HepG2 (cell line): Measurements from ENCODE around the gene DYSF.

Experiments used
- DNMT3B ChIP-seq: conservative IDR thresholded peaks from 2 replicates; pipeline ENCODE4 v1.6.1; 2016; ENCODE audit warnings: missing biosample characterization, control low read depth
- ELF4 ChIP-seq: sonication (generic); formaldehyde crosslinking; IDR thresholded peaks from 2 replicates; pipeline ENCODE4 v1.5.0; 2020; ENCODE audit warnings: missing genetic modification reagents, mild to moderate bottlenecking, moderate library complexity, borderline replicate concordance
- ESRRA ChIP-seq: sonication (generic); formaldehyde crosslinking; IDR thresholded peaks from 2 replicates; pipeline ENCODE4 v1.5.1; 2020; ENCODE audit warnings: mild to moderate bottlenecking, low read depth, missing genetic modification reagents
- EZH2 ChIP-seq: conservative IDR thresholded peaks from 2 replicates; pipeline ENCODE4 v1.6.1; 2012; ENCODE audit warnings: mild to moderate bottlenecking, low read depth, low read length, moderate library complexity
- FOXK2 ChIP-seq: fragments of 450-650 bp; IDR thresholded peaks from 2 replicates; pipeline ENCODE4 v1.6.1; 2016
- JUND ChIP-seq: sonication (generic); formaldehyde crosslinking; IDR thresholded peaks from 2 replicates; pipeline ENCODE4 v1.8.0; 2022; ENCODE audit warnings: mild to moderate bottlenecking, missing genetic modification reagents
- MXD4 ChIP-seq: IDR thresholded peaks from 2 replicates; pipeline ENCODE4 v1.6.1; 2016; ENCODE audit warnings: mild to moderate bottlenecking, missing biosample characterization, missing genetic modification reagents
- POLR2A ChIP-seq, 2 experiments: IDR thresholded peaks; 2 replicates each; pipeline ENCODE4 v1.6.1; 2011; ENCODE audit warnings: low read depth in 2 of 2, low read length in 2 of 2, mild to moderate bottlenecking in 1 of 2, moderate library complexity in 1 of 2; ENCODE audit not compliant: insufficient read depth in 1 of 2
- ZNF558 ChIP-seq: sonication (generic); formaldehyde crosslinking; IDR thresholded peaks from 2 replicates; pipeline ENCODE4 v1.9.0; 2022; ENCODE audit warnings: mild to moderate bottlenecking, missing genetic modification reagents, borderline replicate concordance
- ZNF605 ChIP-seq: sonication (generic); formaldehyde crosslinking; IDR thresholded peaks from 2 replicates; pipeline ENCODE4 v1.8.0; 2022; ENCODE audit warnings: mild to moderate bottlenecking, missing genetic modification reagents
- TF ChIP-seq, protein P1 (sequence below): sonication (generic); formaldehyde crosslinking; IDR thresholded peaks from 2 replicates; pipeline ENCODE4 v1.5.0; 2020; ENCODE audit warnings: mild to moderate bottlenecking, missing genetic modification reagents, moderate library complexity
- TF ChIP-seq, protein P2 (sequence below): sonication (generic); formaldehyde crosslinking; IDR thresholded peaks from 2 replicates; pipeline ENCODE4 v1.4.0; 2020; ENCODE audit warnings: missing genetic modification reagents, borderline replicate concordance
- TF ChIP-seq, protein P3 (sequence below): sonication (generic); formaldehyde crosslinking; IDR thresholded peaks from 2 replicates; pipeline ENCODE4 v1.4.0; 2020; ENCODE audit warnings: missing genetic modification reagents, borderline replicate concordance
- TF ChIP-seq, protein P4 (sequence below): sonication (generic); formaldehyde crosslinking; conservative IDR thresholded peaks from 2 replicates; pipeline ENCODE4 v1.4.0; 2020; ENCODE audit warnings: missing genetic modification reagents

DNA sequence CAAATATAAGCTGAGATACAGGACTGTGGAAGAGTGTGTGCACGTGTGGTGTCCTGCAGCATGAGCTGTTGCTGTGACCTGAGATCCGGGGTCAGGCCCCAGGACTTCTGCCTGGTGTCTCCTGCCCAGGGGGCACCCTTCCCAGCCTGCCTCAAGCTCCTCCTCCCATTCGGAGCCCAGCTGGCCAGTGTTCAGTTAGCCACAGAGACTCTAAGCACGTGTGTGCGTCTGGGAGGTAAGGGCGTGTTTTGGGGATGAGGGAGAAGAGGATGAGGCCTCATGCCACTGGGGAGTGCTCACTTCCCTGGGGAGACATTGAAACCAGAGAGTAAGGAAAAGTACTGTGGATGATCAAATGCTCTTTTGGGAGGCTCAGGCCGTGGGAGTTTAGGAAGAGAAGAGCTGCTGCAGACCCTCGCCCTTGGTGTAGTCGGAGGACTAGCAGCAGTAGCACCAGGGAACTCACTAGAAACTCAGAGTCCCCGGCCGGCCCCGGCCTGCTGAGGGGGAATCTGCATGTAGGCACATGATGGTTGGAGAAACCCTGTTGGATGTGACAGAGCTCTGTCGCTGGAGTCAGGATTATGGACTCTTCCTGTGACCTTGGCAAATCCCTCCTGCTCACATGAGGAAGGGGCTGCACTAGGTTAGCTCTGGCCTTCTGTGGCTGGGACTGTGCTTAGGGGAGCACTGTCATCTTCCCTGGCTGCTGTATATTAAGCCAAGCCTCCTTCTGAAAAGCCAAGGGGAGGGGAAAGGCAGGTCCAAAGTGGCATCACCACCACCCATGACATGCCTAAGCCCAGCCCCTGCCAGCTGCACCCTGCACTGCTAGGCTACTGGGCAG is 231.1 kb downstream of the DYSF start:
- TF ChIP-seq POLR2A (IDR thresholded peaks at IDR 0.05; ENCODE audit: insufficient read depth in 1 of 2, low read depth in 2 of 2, low read length in 2 of 2) (no peak), DNMT3B (CRISPR knock-in tag) (no peak), JUND (no peak), MXD4 (CRISPR knock-in tag) (no peak), EZH2 (no peak), FOXK2 (no peak), ESRRA (no peak), ZNF558 (CRISPR knock-in tag) (no peak), ELF4 (CRISPR knock-in tag) (no peak), ZNF605 (no peak)
- TF ChIP-seq, protein P1, sequence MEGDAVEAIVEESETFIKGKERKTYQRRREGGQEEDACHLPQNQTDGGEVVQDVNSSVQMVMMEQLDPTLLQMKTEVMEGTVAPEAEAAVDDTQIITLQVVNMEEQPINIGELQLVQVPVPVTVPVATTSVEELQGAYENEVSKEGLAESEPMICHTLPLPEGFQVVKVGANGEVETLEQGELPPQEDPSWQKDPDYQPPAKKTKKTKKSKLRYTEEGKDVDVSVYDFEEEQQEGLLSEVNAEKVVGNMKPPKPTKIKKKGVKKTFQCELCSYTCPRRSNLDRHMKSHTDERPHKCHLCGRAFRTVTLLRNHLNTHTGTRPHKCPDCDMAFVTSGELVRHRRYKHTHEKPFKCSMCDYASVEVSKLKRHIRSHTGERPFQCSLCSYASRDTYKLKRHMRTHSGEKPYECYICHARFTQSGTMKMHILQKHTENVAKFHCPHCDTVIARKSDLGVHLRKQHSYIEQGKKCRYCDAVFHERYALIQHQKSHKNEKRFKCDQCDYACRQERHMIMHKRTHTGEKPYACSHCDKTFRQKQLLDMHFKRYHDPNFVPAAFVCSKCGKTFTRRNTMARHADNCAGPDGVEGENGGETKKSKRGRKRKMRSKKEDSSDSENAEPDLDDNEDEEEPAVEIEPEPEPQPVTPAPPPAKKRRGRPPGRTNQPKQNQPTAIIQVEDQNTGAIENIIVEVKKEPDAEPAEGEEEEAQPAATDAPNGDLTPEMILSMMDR (CRISPR knock-in tag) = no peak
- TF ChIP-seq, protein P2, sequence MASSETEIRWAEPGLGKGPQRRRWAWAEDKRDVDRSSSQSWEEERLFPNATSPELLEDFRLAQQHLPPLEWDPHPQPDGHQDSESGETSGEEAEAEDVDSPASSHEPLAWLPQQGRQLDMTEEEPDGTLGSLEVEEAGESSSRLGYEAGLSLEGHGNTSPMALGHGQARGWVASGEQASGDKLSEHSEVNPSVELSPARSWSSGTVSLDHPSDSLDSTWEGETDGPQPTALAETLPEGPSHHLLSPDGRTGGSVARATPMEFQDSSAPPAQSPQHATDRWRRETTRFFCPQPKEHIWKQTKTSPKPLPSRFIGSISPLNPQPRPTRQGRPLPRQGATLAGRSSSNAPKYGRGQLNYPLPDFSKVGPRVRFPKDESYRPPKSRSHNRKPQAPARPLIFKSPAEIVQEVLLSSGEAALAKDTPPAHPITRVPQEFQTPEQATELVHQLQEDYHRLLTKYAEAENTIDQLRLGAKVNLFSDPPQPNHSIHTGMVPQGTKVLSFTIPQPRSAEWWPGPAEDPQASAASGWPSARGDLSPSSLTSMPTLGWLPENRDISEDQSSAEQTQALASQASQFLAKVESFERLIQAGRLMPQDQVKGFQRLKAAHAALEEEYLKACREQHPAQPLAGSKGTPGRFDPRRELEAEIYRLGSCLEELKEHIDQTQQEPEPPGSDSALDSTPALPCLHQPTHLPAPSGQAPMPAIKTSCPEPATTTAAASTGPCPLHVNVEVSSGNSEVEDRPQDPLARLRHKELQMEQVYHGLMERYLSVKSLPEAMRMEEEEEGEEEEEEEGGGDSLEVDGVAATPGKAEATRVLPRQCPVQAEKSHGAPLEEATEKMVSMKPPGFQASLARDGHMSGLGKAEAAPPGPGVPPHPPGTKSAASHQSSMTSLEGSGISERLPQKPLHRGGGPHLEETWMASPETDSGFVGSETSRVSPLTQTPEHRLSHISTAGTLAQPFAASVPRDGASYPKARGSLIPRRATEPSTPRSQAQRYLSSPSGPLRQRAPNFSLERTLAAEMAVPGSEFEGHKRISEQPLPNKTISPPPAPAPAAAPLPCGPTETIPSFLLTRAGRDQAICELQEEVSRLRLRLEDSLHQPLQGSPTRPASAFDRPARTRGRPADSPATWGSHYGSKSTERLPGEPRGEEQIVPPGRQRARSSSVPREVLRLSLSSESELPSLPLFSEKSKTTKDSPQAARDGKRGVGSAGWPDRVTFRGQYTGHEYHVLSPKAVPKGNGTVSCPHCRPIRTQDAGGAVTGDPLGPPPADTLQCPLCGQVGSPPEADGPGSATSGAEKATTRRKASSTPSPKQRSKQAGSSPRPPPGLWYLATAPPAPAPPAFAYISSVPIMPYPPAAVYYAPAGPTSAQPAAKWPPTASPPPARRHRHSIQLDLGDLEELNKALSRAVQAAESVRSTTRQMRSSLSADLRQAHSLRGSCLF = no peak
- TF ChIP-seq, protein P3, sequence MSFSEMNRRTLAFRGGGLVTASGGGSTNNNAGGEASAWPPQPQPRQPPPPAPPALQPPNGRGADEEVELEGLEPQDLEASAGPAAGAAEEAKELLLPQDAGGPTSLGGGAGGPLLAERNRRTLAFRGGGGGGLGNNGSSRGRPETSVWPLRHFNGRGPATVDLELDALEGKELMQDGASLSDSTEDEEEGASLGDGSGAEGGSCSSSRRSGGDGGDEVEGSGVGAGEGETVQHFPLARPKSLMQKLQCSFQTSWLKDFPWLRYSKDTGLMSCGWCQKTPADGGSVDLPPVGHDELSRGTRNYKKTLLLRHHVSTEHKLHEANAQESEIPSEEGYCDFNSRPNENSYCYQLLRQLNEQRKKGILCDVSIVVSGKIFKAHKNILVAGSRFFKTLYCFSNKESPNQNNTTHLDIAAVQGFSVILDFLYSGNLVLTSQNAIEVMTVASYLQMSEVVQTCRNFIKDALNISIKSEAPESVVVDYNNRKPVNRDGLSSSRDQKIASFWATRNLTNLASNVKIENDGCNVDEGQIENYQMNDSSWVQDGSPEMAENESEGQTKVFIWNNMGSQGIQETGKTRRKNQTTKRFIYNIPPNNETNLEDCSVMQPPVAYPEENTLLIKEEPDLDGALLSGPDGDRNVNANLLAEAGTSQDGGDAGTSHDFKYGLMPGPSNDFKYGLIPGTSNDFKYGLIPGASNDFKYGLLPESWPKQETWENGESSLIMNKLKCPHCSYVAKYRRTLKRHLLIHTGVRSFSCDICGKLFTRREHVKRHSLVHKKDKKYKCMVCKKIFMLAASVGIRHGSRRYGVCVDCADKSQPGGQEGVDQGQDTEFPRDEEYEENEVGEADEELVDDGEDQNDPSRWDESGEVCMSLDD (CRISPR knock-in tag) = no peak
- TF ChIP-seq, protein P4, sequence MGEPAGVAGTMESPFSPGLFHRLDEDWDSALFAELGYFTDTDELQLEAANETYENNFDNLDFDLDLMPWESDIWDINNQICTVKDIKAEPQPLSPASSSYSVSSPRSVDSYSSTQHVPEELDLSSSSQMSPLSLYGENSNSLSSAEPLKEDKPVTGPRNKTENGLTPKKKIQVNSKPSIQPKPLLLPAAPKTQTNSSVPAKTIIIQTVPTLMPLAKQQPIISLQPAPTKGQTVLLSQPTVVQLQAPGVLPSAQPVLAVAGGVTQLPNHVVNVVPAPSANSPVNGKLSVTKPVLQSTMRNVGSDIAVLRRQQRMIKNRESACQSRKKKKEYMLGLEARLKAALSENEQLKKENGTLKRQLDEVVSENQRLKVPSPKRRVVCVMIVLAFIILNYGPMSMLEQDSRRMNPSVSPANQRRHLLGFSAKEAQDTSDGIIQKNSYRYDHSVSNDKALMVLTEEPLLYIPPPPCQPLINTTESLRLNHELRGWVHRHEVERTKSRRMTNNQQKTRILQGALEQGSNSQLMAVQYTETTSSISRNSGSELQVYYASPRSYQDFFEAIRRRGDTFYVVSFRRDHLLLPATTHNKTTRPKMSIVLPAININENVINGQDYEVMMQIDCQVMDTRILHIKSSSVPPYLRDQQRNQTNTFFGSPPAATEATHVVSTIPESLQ (CRISPR knock-in tag) = no peak
